DOHH2 (cell line): Measurements from ENCODE around the gene FAM90A26.
"Not testable (repeated sequence)": the region's sequence is repeated elsewhere in the genome, so short reads cannot be mapped to it uniquely, and the experiment has no call there.

Source experiments
- CTCF ChIP-seq: fragments of 200-600 bp; sonication (generic); IDR thresholded peaks from one replicate; pipeline ENCODE4 v1.5.1; 2014; ENCODE audit warnings: antibody characterized with exemption, mild to moderate bottlenecking, low read depth, low read length; ENCODE audit not compliant: poor library complexity, severe bottlenecking
- EZH2phosphoT487 ChIP-seq: fragments of 200-600 bp; sonication (generic); IDR thresholded peaks from 2 replicates; pipeline ENCODE4 v1.6.1; 2017; ENCODE audit warnings: borderline replicate concordance, mild to moderate bottlenecking, antibody characterized with exemption, low read length, moderate library complexity, mixed read lengths

- not testable (repeated sequence) for TF ChIP-seq CTCF, EZH2phosphoT487
Measured at GRCh38 chr4:9122711-9123110, 47.5 kb upstream of the FAM90A26 start.
